Stimulated activated CD4-positive, alpha-beta T cell treated with anti-CD3 and anti-CD28 coated beads, Interleukin-15, amount 100 ng/mL, for 24 hours (primary cell): ENCODE data around the gene POLK.
"Not testable (repeated sequence)": the region's sequence is repeated elsewhere in the genome, so short reads cannot be mapped to it uniquely, and the experiment has no call there.

ENCODE experiments used
- DNase-seq: peaks from one replicate; pipeline ENCODE4 v3.0.0-alpha.2; 2020

The POLK gene

DNA sequence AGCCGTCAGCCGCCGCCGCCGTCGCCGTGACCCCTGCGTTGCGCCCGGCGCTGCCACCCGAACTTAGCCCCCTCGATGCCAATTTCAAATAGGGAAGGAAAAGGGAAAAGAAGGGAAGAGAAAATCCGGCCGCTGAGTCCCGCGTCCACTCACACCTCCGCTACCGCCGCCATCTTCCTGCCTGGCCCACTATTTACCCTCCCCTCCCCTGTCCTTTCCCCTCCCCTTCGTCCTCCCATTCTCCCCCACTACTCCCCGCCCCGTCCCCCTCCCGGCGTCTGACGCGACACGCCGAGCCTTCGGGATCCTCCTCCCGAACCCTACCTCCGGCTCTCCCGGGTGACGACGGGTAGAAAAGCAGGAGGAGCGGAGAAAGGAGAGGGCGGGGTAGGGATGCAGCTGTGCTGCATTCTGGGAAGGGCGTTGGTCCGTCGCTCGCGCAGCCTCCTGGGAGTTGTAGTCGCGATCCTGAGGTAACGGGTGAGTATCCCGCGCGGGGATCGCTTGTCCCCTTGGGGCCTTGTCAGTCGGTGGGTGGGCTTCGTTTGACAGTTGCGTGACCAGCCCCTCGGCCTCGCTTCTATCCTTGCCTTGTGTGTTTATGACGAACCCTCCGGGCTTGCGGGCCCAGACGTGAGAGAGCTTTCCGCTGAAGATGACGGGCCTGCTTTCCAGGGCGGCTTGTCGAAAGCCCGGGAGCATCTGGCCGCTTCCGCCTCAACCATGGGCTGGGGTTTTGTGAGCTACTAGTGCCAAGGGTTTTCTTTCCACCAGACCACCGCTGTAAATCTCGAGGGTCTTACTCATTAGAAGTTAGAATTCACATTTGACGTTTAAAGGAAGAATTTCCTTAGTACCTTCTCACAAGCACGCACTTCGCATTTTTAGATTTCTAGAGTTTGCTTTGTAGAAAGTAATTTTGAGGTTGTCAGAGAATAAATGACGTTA is at the start of gene POLK, which contains the start of gene CERT1:
Gene POLK, plus strand, starts transcription at position 457 of the 948 bp plus-strand sequence.
Gene CERT1, minus strand, starts transcription at position 195 of the 948 bp plus-strand sequence. CDS start 422 bp downstream, outside the sequence.
- DNase-seq: peak; percentile 98

DNA sequence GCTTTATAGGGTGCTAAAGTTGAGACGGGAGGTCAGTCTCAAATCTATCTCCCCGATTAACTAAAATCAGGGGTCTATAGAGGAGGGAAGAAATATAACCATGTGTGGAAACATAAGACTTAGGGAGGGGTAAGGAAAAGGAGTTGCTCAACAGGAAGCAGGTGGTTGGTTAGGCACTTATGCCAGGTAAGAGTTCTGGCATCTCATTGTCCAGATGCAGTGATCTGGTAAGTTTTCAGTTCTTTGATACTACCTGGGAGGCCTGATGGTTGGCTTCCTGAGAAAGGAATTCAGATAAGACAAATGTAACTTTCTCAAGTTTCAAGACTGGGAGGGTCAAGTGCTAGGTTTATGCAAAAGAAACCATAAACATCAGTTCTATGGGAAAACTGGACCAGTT is 48.0 kb upstream of the POLK start:
- no peak for DNase-seq

DNA sequence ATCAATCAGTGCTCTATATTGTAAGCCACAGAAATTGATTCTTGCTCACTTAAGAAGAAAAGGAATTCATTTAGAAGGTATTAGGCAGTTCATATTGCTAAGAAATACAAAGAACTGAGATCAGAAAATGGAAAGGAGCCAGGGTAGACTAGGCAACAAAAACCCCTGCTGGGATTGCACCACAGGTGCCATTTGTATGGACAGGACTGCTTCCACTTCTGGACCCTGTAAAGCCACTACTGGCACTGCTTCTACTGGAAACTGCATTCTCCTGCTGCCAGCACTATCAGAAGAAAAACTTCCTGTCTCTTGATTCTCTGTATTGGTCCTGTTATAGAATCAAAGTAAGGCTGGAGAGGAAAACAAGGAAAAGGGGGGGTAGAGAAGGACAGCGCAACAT is 46.2 kb upstream of the POLK start:
- no peak for DNase-seq

DNA sequence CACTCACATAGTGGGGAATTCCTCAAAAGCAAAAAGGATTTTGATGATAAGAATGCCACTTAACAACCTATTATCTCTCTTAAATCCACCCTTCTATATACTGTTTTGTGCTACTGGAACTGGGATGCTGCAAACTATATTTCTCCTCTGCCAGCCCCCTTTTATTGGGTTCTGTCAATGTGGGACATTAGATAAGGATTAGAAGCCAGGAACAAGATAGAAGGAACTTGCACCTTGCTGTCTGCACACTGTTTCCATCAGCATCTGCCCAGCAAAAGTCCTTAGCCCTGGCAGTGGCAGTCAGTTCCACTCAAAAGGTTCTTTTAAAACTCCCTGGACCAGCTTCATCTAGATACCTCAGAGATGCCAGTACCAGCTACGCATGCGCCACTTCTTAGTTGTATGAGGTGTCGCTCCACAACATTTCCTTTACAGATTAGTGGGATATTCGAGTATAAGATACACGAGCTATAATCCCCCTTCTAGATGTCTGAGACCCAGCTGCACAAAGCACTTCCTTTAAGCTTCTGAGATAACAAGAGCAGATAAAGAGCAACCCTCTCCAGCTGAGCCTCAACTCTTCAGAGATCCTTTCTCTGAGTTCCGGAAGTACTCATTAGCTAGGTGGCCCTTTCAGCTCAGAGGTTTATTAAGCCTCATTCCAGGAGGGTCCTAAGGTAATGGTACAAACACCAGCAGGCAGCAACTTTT is 45.5 kb upstream of the POLK start:
- DNase-seq: no peak

DNA sequence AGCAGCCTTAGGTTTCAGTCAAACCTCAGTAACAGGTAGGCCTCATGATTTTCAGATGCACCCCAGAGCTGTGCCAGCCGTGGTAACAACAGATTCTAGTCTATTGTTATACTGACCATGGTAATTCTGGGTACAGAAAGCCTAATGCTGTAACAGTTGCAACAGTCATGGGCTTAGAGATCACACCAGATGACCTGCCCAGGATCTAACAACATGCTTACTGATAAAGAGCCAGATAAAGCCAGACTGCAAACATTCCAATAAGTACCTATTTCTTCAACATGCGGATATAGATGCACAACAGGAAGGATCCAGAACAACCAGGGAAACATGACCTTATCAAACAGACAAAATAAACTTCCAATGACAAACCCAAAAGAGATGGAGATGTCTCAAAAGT is 43.1 kb upstream of the POLK start:
- no peak for DNase-seq

DNA sequence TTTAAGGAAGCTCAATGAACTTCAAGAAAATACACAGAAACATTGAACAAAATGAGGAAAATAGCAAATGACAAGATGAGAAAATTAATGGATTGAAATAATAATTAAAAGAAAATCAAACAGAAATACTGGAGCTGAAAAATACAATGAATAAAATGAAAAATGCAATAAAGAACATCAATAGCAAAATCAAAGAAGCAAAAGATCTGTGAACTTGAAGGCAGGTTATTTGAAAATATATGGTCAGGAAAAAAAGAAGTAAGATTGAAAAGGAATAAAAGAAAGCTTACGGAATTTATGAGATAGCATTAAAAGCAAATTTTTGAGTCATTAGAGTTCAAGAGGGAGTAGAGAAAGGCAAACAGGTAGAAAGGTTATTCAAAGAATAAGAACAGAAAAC is 42.7 kb upstream of the POLK start:
- no peak for DNase-seq

DNA sequence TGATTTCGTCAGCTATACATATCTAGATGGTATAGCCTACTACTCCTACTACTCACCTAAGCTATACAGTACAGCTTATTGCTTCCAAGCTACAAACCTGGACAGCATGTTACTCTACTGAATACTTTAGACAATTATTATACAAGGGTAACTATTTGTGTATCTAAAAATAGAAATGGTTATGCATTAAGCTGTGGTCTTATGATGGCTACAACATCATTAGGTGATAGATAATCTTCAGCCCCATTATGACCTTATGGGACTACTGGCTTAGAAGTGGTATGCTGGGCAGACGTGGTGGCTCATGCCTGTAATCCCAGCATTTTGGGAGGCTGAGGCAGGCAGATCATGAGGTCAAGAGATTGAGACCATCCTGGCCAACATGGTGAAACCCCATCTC is 40.5 kb upstream of the POLK start:
- no peak for DNase-seq

DNA sequence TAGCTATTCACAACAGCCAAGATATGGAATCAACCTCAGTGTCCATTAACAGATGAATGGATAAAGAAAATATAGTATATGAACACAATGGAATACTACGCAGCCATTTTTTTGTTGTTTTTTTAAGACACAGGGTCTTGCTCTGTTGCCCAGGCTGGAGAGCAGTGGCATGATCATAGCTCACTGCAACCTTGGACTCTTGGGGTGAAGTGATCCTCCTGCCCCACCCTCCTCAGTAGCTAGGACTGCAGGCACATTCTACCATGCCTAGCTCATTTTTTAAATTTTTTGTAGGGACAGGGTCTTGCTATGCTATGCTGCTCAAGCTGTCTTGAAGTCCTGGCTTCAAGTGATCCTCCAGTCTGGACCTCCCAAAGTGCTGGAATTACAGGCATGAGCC is 38.7 kb upstream of the POLK start:
- no peak for DNase-seq

DNA sequence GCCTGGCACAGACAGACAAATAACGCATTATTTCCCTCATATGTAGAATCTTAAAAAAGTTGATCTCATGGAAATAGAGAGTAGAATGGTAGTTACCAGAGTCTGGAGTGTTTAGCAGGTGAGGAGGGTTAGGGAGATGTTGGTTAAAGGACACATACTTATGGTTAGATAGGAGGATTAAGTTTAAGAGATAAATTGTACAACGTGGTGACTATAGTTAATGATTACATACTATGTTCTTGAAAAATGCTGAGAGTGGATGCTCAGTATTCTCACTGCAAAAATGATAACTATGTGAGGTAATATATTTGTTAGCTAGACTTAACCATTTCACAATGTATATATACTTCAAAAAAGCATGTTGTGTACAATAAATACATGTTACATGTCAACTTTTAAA is 38.2 kb upstream of the POLK start:
- DNase-seq: no peak

DNA sequence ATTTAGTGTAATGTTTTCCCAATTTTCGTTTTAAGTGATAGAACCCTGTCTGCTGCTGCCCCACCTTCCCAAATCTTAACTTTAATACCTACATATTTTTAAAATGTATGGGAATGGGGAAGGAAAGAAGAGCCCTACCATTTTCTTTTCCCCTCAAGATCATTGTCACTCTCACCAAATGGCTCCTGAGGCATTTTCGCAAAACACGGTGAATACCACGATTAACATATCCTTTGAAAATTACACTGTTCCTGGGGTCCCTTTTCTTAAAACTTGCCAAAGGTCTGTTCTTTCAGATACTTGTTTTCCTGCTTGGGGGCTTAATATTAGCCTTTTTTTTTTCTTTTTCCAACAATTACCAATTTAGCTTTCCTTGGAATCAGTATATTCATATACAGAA is 36.3 kb upstream of the POLK start:
- no peak for DNase-seq

DNA sequence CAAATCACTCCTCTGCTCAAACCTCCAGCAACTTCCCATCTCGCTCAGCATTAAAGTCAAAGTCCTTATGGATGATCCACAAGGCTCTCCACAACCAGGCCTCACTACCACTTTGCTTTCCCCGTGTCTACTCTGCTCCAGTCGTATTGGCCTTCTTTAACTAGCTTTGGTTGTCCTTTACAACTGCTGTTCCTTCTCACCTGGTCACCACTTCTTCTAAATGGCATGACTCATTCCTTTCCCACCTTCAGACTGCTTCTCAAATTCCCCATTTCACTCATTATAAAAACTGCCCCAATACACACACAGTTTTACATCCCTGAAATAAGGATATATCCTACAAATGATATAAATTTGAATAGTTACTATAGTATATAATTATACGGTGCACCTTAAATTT is 30.7 kb upstream of the POLK start:
- DNase-seq: no peak

DNA sequence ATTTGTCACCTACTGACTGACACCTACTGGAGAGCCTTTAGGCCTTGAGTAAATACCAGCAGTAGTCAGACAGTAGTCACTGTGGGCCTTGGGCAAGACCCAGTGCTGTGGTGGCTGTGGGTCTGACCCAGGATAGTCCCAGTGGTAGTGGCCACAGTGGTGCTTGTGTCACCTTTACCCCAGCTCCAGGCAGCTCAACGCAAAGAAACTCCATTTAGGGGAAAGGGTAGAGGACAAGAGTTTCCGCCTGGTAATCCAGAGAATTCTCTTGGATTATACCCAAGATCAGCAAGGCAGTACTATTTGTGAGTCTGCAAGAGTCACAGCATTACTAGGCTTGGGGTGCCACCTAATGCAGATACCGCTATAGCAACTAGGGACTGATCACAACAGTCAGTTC is 29.2 kb upstream of the POLK start:
- DNase-seq: no peak

DNA sequence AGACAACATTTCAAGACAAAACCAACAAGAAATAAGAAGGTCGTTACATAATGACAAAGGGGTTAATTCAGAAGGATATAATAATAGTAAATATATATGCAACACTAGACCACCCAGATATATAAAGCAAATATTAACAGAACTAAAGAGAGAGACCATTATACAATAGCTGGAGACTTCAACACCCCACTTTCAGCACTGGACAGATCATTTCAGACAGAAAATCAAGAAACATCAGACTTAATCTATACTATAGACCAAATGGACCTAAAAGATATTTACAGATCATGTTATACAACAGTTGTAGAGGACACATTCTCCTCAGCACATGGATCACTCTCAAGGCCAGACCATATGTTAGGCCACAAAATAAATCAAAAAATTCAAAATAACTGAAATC is 27.1 kb upstream of the POLK start:
- DNase-seq: no peak

DNA sequence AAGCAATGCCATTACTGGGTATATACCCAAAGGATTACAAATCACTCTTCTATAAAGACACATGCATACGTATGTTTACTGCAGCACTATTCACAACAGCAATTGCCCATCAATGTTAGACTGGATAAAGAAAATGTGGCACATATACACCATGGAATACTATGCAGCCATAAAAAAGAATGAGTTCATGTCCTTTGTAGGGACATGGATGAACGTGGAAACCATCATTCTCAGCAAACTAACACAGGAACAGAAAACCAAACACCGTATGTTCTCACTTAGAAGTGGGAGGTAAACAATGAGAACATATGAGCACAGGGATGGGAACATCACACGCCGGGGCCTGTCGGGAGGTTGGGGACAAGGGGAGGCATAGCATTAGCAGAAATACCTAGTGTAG is 21.8 kb upstream of the POLK start:
- not testable (repeated sequence) for DNase-seq

DNA sequence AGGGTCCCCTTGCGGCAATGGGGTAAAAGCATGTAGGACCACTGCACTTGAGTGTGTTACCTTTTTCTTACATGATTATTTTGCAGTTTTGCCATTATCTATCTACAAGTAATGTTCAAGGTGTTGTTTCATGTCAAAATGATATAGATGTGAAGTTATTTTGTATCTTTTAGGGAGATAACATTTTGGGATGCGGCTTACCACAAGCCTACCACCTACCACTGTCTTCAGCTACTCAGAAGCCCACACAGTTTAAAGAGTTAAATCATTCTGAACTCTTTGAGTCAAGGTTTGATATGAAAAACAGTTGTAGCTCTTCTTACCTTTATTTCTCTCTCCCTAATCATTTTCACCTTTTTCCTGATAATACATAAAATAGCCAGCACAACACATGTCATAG is 20.1 kb upstream of the POLK start:
- DNase-seq: no peak

DNA sequence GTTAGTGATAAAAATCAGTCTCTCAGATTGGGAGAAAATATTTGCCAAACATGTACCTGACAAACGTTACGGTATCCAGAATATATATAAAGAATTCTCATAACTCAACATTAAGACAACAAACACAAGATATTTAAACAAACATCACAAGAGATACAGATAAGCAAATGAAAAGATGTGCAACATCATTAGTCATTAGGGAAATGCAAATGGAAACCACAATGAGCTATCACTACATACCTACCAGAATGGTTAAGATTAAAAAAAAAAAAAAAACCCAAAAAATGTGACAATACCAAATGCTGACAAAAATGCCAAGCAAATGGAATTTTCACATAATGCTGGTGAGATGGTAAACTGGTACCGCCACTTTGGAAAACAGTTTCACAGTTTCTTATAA is 15.7 kb upstream of the POLK start:
- DNase-seq: no peak

DNA sequence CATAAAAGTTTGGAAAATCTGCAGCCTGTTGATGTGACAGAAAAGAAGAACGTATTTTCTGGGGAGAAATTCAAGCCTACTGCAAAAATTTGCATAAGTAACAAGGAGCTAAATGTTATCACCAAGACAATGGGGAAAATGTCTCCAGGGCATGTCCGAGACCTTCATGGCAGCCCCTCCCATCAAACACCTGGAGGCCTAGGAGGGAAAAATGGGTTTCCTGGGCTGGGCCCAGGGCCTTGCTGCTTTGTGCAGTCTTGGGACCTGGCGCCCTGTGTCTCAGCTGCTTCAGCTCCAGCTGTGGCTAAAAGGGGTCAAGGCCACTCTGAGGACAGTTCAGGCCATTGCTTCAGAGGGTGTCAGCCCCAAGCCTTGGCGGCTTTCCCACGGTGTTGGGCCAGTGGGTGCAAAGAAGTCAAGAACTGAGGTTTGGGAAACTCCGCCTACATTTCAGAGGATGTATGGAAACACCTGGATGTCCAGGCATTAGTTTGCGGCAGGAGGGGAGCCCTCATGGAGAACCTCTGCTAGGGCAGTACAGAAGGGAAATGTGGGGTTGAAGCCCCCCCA is 13.4 kb upstream of the POLK start:
- DNase-seq: no peak

DNA sequence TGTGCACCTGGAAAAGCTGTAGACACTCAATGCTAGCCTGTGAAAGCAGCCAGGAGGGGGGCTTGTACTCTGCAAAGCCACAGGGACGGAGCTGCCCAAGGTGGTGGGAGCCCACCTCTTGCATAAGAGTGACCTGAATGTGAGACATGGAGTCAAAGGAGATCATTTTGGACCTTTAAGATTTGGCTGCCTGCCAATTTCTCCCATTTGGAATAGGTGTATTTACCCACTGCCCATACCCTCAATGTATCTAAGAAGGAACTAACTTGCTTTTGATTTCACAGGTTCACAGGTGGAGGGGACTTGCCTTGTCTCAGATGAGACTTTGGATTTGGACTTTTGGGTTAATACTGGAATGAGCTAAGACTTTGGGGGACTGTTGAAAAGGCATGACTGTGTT is 12.8 kb upstream of the POLK start:
- DNase-seq: not testable (repeated sequence)

DNA sequence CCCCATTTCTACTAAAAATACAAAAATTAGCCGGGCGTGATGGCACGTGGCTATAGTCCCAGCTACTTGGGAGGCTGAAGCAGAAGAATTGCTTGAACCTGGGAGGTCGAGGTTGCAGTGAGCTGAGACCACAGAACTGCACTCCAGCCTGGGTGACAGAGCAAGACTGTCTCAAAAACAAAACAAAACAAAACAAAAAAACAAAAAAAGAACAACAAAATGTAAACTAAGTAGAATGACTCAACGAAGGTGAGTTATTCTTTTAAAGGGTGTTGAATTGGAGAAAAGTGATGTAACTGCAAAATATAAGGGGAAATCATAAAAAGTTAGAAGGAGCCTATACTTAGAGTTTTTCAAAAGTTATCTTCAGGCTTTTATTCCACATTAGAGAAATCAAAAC is 6.6 kb upstream of the POLK start:
- not testable (repeated sequence) for DNase-seq

DNA sequence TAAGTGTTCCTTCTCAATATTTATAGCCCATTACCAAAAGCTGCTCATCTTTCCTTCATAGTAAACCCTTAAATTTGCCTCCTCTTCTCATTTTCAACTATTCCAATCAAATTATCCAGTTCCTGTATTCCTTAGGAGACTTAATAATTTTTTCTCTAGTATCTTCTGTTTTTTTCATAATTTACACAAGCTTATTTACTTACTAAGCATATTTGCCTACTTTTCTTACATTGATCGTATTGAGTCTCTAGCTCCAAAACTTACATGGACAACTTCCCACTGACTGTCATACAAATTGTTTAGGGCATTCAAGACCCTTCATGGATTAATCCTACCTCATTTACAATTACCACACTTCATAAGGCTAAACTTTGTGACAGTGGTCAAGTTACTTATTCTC is 3.9 kb upstream of the POLK start:
- DNase-seq: no peak

DNA sequence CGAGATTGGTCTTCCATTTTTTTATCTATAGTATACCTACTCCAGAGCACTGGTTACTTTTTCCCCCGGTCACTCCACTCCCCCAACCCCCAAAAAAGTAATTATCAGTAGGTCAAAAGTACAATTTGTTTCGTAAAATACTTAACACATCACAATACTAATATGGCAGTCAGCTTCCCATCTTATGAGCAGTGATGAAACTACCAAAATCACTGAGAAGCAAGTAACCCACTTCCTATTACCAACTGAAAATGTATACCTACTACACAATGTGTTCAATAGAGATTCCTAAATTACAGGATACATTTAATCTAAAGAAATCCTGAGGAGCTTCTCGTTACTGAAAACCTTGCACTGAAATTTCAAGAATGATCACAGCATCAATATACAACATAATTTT is 2.1 kb upstream of the POLK start:
- DNase-seq: no peak

DNA sequence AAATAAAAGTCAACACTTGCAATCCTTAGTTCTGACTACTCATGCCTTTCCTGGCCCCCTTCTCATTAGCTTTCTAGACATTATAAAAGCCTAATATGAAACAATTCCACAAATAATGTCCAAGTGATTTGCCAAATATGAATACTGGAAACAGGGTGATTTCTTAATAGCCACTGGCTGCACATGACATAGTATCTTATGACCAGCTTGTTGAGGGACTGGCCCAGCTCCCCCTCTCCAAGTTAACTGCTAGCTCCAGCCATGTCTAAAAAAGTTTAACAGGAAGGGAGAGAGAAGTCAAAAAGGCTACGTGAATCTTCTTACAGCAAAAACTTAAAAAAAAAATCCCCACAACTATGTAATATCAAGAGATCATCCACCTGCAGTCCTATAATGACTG is 1.7 kb upstream of the POLK start:
- DNase-seq: no peak

DNA sequence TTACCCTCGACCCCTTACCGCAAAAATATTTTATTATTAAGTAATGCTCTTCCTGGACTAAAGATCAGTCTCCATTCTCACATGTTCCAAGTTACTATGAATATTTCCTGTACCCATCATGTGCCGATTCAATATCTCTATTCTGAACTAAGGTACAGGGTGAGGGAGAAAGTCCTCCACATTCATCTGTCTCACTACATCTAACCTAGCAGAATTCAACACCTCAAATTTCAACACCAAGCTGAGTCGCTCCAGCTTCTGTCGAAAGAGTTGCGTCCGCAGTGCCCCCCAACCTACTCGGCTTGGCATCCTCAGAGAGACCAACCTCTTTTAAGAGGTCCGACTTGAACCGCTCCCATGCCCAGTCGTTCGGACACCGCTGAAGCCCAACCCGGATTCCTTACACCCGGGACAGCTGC is 1.3 kb upstream of the POLK start:
- no peak for DNase-seq
